Measurements from ENCODE around the gene RNF5.

DNA sequence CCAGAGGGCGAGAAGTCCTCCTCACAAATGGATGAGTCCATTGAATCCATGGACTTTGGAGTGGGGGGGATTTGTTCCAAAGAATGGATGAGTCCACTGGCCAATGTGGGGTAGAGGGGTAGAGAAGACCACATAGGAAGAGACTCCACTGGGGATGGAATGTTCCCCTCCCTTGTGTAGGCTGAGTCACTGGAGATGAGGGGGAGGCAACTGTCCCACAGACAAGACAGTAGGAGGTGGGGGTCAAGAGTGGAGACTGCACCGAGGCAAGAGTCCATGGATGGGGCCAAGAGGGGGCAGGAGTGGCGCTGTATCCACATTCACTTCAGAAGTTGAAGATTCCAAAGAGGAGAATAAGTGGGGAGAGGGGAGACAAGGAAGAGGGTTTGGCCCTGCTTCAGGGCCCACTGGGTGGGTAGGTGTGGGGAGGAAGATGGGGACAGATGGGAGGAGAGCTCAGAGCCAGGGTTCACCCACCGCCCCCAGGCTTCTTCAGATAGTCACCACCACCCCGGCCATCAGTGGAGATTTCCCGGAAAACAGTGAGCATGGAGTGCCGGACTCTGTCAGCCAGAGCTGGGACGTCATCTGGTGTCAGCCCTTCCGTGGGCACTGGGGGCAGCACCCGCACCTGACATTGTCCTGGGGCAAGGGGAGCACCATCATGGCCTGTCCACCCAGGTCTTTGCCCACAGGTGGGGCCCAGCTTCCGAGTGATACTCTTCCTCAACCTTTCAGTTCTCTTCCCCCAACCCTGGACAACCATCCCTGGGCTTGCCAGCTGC, 9.2 kb upstream of the RNF5 start:
- TF ChIP-seq ZNF274 (IDR thresholded peaks at IDR 0.05; ENCODE audit: low read depth, low read length) (no peak), YY1 (IDR thresholded peaks at IDR 0.05; ENCODE audit: insufficient read depth, insufficient read length) (no peak), SUZ12 (IDR thresholded peaks at IDR 0.05; ENCODE audit: extremely low read depth, insufficient read depth, insufficient read length) (no peak)

All from NT2/D1 (cell line).